ENCODE data around the gene ATAD5.

GRCh38 chr17:30897311-30897710, 65.5 kb downstream of the ATAD5 start:
- TF ChIP-seq CTCF (IDR thresholded peaks at IDR 0.05) (no peak), EP300 (IDR thresholded peaks at IDR 0.05) (no peak), POLR2A (IDR thresholded peaks at IDR 0.05) (no peak), POLR2AphosphoS5 (IDR thresholded peaks at IDR 0.05) (no peak)

Measured in stomach (tissue), 4 donors.